ENCODE data around the gene EHBP1L1. TPM values are rescaled to one million over a fixed set of nuclear protein-coding genes. Genes with fewer than 3 reads are reported as not detected.

The EHBP1L1 gene
- total RNA-seq, 1 experiment from 2014 or later = 18.5 TPM

DNA sequence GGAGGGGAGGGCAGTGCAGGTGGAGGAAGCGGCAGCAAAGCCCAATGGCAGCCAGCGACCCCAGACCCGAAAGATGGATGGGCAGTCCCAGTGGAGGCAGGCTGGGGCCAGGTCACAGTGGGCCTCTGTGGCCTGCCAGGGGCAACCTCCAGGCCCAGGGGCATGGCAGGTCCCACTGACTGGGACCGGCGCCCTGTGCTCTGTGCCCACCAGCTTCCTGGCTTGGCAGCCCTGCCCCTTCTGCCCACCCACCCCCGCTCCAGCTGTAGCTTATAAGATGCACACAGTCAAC, 24.0 kb downstream of the EHBP1L1 start:
- H3K36me3 ChIP-seq = peaks cover 1% of the 10 kb centered on the region; the same call in 1 of the 2 replicates
- no peak overlapping the region for H3K27ac ChIP-seq
- no peaks in the 10 kb centered on the region for H3K4me1 ChIP-seq
- no peak overlapping the region for H3K4me3 ChIP-seq
- no peak for DNase-seq
- H3K27me3 ChIP-seq = no peaks in the 10 kb centered on the region
- H3K9me3 ChIP-seq (replicated peaks) = no peaks in the 10 kb centered on the region

DNA sequence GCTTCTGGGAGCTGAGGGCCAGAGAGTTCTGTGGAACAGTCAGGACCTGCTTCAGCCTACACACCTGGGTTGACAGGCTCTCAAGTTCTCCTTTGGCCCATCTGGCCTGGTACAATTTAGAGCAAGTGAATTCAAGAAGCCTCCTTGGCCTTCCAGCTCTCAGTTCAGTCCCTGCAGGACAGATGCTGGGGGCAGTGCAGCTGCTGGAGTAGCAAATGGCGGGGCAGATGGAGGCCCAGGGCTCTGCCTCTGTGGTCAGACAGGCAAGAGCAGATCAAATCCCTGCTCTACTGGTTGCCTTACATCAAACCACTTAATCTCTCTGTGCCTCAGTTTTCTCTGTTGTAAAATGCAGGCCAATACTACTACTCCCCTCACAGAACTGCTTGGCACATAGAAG, 28.4 kb downstream of the EHBP1L1 start:
- no peaks in the 10 kb centered on the region for H3K9me3 ChIP-seq (replicated peaks)
- H3K36me3 ChIP-seq = peaks cover 23% of the 10 kb centered on the region
- H3K4me3 ChIP-seq = no peak overlapping the region
- no peak overlapping the region for H3K27ac ChIP-seq
- no peaks in the 10 kb centered on the region for H3K27me3 ChIP-seq
- no peak for DNase-seq
- H3K4me1 ChIP-seq = no peaks in the 10 kb centered on the region

DNA sequence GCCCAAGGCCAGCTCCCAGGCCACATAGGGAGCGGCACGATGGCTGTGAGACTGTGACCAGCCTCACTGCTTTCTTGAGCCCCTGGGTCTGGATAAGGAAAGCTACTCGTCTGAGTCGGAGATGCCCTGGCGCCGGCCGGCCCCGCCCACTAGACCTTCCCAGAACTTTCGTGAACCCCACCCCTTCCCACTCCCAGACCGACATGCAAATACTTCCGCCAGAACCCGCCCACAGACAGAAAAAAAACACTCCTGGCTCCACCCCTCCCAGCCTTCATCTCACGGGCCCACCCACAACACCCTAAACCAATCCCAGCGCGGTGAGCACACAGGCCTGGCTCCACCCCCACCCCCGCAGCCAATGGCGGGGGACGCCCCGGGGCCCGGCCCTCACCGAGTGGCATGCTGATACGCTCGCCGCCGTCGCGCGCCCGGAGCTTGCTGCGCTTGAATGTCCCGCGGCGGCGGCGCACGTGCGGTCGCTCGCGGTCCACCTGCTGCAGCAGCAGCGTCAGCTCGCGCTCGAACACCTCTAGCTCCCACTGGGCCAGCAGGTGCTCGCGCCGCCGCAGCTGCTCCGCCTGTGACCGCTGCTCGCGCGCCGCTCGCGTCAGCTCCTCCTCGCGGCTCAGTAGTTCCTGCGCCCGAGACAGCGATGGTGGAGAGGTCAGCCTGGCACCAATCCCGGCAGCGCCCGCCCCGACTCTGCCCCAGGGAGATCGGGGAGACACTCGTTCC, 31.2 kb downstream of the EHBP1L1 start:
- peak; percentile 86 to 87 for DNase-seq
- H3K27ac ChIP-seq = no peak overlapping the region
- H3K36me3 ChIP-seq = peaks cover 23% of the 10 kb centered on the region
- H3K4me3 ChIP-seq = peak overlapping the region; percentile 38
- no peaks in the 10 kb centered on the region for H3K27me3 ChIP-seq
- no peaks in the 10 kb centered on the region for H3K9me3 ChIP-seq (replicated peaks)
- no peaks in the 10 kb centered on the region for H3K4me1 ChIP-seq

DNA sequence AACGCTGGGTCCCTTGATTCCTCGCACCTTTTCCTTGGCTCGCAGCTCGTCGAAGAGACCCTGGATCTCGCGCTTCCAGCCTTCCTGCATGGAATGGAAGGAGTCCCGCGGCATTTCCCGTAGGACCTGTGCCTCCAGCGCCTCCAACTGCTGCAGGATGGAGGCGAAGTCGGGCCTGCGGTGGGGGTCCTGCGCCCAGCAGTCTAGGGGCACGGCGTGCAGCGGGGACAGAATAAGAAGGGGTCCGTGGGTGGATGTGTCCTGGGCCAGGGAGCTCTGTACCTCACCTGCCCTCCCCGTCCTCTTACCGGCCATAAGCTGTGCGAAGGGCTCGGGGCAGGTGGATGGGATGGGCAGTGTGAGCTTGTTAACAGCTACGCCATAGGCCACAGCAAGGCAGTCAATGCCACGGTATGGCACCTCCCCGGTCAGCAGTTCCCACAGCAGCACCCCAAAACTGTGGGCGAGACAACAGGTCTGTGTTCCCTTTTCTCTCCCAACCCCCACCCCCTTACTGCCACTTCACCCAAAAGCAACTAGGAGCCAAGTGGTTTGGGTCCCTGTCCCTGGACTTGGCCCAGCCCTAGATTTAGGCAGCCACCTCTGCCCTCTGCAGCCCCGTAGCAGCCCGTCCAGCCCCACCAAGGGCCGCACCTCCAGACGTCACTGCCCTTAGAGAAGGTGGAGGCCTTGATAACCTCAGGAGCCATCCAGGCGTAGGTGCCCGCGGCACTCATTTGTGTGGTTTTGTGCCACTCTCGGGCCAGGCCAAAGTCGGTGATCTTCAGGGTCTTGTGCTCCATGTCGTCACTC, 32.0 kb downstream of the EHBP1L1 start:
- no peak for DNase-seq
- Histone ChIP-seq H3K4me1 (no peaks in the 10 kb centered on the region), H3K4me3 (peak overlapping the region; percentile 38), H3K27me3 (no peaks in the 10 kb centered on the region), H3K27ac (no peak overlapping the region), H3K9me3 (replicated peaks) (no peaks in the 10 kb centered on the region), H3K36me3 (peaks cover 23% of the 10 kb centered on the region)

DNA sequence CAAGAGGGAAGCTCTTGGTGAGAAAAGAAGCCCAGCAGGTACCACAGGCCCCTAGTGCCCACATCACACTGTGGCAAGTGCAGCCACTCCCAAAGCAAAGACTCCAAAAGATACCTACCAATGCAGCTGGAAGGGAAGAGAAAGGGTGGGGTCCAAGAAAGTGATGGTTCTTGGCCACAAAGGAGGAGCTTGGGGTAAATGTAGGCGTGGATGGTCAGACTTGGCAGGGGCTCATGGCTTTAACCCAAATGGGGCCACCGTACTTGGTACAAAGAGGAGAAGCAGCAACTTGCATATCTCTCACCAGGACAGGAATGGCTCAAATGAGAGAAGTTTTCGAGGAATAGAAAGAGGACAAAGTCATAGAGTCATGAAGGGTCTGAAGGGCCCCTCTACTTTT, 33.4 kb downstream of the EHBP1L1 start:
- Histone ChIP-seq H3K27me3 (no peaks in the 10 kb centered on the region), H3K4me1 (no peaks in the 10 kb centered on the region), H3K27ac (no peak overlapping the region), H3K36me3 (peaks cover 23% of the 10 kb centered on the region), H3K4me3 (no peak overlapping the region), H3K9me3 (replicated peaks) (no peaks in the 10 kb centered on the region)
- DNase-seq = no peak

DNA sequence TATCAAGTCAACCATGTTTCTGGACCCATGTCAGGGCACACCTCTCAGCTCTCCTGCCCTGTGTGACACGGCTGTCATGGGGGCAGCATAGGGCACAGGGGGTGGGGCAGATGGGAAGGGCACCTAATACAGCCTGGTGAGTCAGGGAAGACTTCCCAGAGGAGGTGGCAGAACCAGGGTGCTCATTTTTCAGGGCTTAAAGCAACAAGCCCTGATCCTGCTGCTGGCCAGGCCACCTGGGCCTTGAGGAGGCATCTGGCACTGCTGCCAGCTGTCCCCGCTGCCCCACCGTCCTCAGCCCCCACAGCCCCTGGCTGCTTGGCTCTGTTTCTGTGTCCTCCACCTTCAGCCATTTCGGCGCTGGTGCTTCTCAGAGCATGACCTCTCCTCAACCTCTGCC, 33.8 kb downstream of the EHBP1L1 start:
- Histone ChIP-seq H3K36me3 (peaks cover 23% of the 10 kb centered on the region), H3K4me3 (no peak overlapping the region), H3K27me3 (no peaks in the 10 kb centered on the region), H3K9me3 (replicated peaks) (no peaks in the 10 kb centered on the region), H3K27ac (no peak overlapping the region), H3K4me1 (no peaks in the 10 kb centered on the region)
- no peak for DNase-seq

DNA sequence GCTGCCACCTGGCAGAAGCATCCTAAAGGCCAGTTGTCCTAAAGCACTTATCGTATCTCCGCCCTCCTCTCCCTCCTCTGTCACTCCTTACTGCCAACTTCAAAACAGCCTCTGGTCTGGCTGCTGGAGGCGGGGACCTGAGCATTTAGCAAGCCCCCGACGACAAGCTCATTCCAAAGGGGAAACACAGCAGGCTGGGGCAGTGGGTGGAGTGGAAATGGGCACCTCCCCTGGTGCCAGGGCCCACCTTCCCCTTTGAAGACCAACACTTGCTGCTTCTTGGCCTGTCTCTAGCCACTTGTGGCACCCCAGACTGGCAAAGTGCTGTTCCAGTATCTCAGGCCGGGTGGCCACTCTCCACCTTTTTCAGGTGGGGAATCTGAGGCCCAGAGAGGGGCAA, 34.6 kb downstream of the EHBP1L1 start:
- H3K4me1 ChIP-seq = no peaks in the 10 kb centered on the region

DNA sequence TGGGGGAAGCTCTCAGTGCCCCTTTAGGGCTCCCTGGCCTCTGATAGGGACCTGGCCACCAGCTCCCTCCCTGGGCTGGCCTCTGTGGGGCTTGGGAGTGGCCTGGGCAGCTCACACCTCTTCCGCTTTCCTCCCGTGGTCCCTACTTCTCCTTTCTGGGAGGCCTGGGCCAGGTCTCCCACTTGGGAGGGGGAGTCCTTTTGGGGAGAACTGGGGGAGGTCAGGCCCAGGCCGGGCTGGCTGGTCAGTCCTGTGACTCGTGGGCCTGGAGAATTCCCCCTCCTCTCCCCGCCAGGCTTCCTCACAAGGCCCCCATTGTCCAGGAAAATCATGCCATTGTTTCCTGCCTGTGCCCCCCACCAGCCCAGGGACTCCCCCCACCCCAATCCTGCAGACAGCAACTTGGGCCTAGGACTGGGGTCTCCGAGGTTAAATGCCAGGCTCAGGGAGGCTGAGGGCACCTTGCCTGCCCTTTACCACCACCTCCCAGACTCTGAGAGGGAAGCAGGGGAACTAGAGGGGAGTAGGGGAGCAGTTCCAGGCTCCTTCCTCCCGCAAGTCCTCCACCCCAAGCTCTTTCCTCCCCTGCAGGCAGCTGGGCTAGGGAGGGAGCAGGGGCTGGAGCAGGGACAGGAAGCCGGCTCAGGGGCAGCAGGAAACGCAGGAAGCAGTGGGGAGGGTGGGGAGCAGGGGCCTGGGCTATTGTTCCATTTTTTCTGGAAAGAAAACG, 35.3 kb downstream of the EHBP1L1 start:
- Histone ChIP-seq H3K36me3 (peaks cover 9% of the 10 kb centered on the region; the same call in 1 of the 2 replicates), H3K4me3 (no peak overlapping the region), H3K27ac (no peak overlapping the region), H3K27me3 (no peaks in the 10 kb centered on the region), H3K4me1 (no peaks in the 10 kb centered on the region), H3K9me3 (replicated peaks) (no peaks in the 10 kb centered on the region)
- no peak for DNase-seq

More for the DNA sequence above, 34.6 kb downstream of the EHBP1L1 start:
- H3K27me3 ChIP-seq = no peaks in the 10 kb centered on the region
- H3K36me3 ChIP-seq = peaks cover 17% of the 10 kb centered on the region
- no peak overlapping the region for H3K27ac ChIP-seq
- no peak for DNase-seq
- H3K9me3 ChIP-seq (replicated peaks) = no peaks in the 10 kb centered on the region
- no peak overlapping the region for H3K4me3 ChIP-seq

DNA sequence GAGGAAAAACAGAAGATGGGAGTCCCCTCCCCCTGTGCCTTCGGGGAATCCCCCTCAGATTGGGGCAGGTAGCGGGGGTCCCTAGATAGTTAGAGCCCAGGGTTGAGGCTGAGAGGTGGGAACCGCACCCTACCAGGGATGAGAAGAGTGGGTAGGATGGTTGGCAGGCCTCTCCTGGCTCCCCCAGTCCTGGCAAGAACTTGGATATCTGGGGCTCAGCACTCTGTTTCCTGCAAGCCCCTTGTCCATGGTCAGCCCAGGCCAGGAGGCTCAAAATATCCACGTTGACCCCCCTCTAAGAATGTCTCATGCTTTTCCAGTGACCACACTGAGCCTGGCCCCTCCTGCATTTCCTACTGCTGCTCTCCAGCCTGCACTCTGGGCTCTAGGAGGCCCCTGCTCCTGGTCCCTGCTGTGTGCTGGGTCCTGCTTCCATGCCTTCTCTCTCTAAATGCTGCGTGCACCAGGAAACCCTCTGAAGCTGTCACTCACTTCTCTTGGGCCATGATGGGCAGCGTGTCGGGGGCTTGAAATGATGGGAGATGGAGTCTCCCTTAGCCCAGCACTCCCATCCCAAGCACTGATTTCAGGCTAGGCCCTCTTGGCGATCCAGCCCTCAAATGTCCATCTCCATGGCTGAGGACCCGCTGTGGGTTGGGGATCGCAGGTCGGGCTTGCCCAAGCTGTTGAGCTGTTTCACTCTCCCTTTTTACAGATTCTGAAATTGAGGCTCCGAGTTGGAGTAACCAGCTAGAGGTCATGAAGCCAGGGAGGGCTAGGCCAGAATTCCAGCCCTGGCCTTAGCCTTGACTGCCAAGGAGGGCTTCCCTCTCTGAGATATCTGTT, 36.1 kb downstream of the EHBP1L1 start:
- Histone ChIP-seq H3K9me3 (replicated peaks) (no peaks in the 10 kb centered on the region), H3K27ac (no peak overlapping the region), H3K36me3 (peaks cover 6% of the 10 kb centered on the region; the same call in 1 of the 2 replicates), H3K27me3 (no peaks in the 10 kb centered on the region), H3K4me3 (no peak overlapping the region), H3K4me1 (no peaks in the 10 kb centered on the region)
- DNase-seq = no peak

DNA sequence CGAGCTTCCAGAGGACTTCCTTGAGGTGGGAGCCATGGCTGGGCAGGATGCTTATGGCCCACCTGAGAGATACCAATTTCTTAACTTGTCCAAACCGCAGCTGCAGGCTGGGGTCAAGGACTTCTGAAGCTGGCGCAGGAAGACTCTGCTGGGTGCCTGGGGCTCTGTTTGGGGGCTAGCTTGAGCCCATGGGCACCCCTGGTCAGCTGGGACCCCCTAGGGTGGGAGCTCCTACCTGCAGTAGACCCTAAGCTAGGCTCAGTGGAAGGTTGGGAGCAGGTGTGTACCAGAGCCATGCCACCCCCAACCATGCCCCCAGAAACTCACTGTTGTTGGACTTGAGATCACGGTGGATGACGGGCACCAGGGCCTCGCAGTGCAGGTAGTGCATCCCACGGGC, 36.8 kb downstream of the EHBP1L1 start:
- Histone ChIP-seq H3K27me3 (no peaks in the 10 kb centered on the region), H3K27ac (no peak overlapping the region), H3K36me3 (peaks cover 3% of the 10 kb centered on the region; the same call in 1 of the 2 replicates), H3K9me3 (replicated peaks) (no peaks in the 10 kb centered on the region), H3K4me3 (no peak overlapping the region), H3K4me1 (no peaks in the 10 kb centered on the region)
- no peak for DNase-seq

DNA sequence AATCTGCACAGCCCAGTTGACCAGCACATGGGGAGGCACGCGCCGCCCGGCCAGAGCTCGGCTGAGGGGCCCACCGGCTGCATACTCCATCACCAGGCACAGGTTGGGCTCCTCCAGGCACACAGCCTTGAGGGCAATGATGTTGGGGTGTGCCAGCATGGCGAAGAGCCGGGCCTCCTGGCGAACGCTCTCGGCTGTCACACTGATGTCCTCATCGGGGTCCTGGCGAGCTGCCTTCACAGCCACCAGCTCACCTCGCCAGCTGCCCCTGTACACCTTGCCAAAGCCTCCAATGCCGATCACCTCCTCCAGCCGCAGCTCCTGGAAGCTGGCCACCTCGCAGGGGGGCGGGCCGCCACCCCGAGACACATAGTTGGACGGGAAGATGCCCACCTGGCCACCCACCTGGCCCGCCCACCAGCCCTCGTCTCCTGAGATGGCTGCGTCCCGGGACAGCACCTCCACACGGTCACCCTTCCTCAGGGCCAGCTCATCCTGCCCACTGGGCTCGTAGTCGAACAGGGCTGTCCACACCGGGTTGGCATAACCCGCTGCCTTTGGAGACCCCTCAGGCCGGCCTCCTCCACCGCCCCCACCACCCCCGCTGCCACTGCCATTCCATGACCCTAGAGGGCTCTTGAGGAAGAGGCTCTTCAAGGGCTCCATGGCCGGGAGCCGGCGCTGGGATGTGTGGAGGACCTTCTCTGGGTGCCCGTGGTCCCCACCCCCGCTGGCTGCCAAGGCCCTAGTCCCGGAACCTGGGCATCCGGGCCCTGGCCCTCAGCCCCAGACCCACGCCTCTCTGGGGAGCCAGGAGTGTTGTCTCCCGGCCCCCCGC, 37.5 kb downstream of the EHBP1L1 start:
- peak overlapping the region; percentile 61 for H3K4me3 ChIP-seq
- H3K36me3 ChIP-seq = peaks cover 6% of the 10 kb centered on the region; the same call in 1 of the 2 replicates
- peak overlapping the region; percentile 28 for H3K27ac ChIP-seq
- H3K4me1 ChIP-seq = no peaks in the 10 kb centered on the region
- DNase-seq = no peak
- no peaks in the 10 kb centered on the region for H3K27me3 ChIP-seq
- no peaks in the 10 kb centered on the region for H3K9me3 ChIP-seq (replicated peaks)

DNA sequence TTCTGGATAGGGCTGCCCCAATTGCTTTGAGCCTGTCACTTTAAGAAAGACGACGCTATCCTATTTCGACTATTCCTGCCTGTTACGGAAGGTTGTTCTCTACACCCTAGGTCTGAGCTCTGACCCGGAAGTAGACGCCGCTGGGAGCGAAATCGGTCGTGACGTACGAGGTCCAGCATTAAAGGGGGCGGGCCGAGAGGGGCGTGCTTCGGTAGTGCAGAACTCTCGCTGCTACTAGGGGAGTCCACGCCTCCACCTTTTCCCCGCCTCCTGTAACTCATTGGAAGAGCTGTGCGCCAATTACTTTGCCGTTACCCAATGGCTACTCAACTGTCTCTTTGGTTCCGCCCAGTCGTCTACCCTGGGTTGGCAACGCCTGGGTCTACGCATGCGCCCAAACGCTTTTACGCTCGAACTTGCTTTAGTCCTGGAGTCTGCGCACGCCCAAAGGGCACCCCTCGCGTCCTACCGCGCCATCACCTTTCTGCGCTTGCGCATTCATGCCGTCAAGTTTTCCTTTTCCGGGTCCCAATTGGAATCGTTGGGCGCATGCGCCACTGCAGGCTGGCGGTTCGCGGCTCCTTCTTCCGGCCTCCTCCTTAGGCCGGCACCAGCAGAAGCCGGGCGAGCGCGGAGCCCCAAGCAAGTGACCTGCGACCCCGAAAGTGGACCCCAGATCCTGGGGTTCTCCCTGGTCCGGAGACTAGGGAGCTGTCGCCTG, 39.5 kb downstream of the EHBP1L1 start, which contains the start of gene PCNX3:
TSS of gene PCNX3 (plus strand) at position 548 of the 721 bp plus-strand sequence. CDS start 536 bp downstream, outside the sequence.
- peak; percentile 100 for DNase-seq
- Histone ChIP-seq H3K4me1 (no peaks in the 10 kb centered on the region), H3K36me3 (peaks cover 10% of the 10 kb centered on the region; the same call in 1 of the 2 replicates), H3K9me3 (replicated peaks) (no peaks in the 10 kb centered on the region), H3K4me3 (peak within 1 kb of the TSS; percentile 75), H3K27ac (peak within 1 kb of the TSS; percentile 29; the same call in 1 of the 2 replicates), H3K27me3 (no peaks in the 10 kb centered on the region)

Measured in SJCRH30 (cell line).